Fibroblast of pulmonary artery (primary cell): ENCODE results near the gene DLG3.

Source experiments
- DNase-seq: peaks from one replicate; pipeline ENCODE4 v3.0.0-alpha.2; 2010; ENCODE audit warnings: low read depth
- H3K4me3 ChIP-seq: replicated peaks from 2 replicates; pipeline ENCODE4 v1.5.1; 2011; ENCODE audit warnings: low read depth, mild to moderate bottlenecking, control low read depth, low read length, moderate library complexity
- CTCF ChIP-seq: IDR thresholded peaks from 2 replicates; pipeline ENCODE4 v1.5.1; 2011; ENCODE audit warnings: mild to moderate bottlenecking, control low read depth, low read length, inconsistent platforms; ENCODE audit errors: missing control alignments

The DLG3 gene

DNA sequence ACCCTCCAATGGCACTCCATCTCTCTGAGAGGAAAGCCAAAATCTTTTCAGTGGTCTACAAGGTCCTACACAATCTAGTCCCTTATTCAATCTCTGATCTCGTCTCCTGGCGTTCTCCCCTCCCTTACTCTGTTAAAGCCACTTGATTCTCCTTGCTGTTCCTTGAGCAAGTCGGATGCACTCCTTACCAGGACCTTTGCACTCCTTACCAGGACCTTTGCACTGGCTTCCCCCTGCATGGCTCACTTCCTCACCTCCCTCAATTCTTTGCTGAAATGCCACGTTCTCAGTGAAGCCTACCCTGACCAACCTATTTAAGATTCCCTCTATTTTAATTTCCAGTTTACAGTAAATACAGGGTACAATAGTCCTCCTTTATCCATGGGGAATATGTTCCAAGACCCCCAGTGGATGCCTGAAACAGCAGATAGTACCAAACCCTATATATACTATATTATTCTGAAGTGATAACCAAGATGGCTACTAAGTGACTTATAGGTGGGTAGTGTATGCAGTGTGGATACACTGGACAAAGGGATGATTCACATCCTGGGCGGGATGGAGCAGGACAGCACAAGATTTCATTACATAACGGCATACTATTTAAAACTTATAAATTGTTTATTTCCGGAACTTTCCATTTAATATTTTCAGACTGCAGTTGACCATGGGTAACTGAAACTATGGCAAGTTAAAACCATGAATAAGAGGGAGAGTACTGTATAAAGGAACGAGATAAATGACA is 6.5 kb upstream of the DLG3 start:
- DNase-seq: peak; percentile 15
- no peak overlapping the region for H3K4me3 ChIP-seq
- no peak for TF ChIP-seq CTCF

GRCh38 chrX:70439016-70439415 is 5.6 kb upstream of the DLG3 start:
- TF ChIP-seq CTCF: no peak
- peak; percentile 15 for DNase-seq
- H3K4me3 ChIP-seq: no peak overlapping the region

DNA sequence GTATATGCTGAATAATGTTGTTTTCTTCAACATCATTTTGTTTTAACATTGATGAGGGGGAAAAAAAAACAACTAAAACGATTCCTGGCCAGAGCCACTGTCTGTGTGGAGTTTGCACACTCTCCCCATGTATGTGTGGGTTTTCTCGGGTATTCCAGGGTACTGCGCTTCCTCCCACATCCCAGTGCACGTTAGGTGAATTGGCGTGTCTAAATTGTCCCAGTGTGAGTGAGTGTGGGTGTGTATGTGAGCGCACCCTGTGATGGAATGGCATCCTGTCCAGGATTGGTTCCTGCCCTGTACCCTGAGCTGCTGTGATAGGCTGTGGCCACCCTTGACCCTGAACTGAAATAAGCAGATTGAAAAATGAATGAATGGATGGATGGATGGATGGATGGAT is 2.4 kb upstream of the DLG3 start:
- H3K4me3 ChIP-seq: no peak overlapping the region
- no peak for DNase-seq
- no peak for TF ChIP-seq CTCF

GRCh38 chrX:70444946-70445656 is 466 bp downstream of the DLG3 start:
- H3K4me3 ChIP-seq: no peak overlapping the region
- TF ChIP-seq CTCF: no peak
- DNase-seq: no peak

- H3K4me3 ChIP-seq: no peak overlapping the region
- no peak for DNase-seq
- TF ChIP-seq CTCF: no peak
Observed at GRCh38 chrX:70445951-70446350, 1.3 kb downstream of the DLG3 start.

- TF ChIP-seq CTCF: no peak
- H3K4me3 ChIP-seq: no peak overlapping the region
- DNase-seq: no peak
Observed at GRCh38 chrX:70446380-70447350, 2.0 kb downstream of the DLG3 start.
